Endothelial cell of umbilical vein (primary cell): ENCODE data around the gene MDN1. TPM values are rescaled to one million over a fixed set of nuclear protein-coding genes. Genes with fewer than 3 reads are reported as not detected.

Experiments
- BruUV-seq: library from RNA; stranded (reverse); fragments of 400-500 nt; replicated peaks from 2 replicates; lab custom pipeline; 2021; lab: Mats Ljungman, UMichigan
- CTCF ChIA-PET: fragments of 300-600, 350-600 bp; sonication (Branson Sonifier 250); formaldehyde crosslinking; loops from one replicate; lab custom pipeline; 2021; ENCODE audit warnings: antibody characterized with exemption, inconsistent platforms; lab: Charles Lee
- POLR2A ChIA-PET: fragments of 300-600, 350-600 bp; sonication (Branson Sonifier 250); formaldehyde crosslinking; loops from one replicate; lab custom pipeline; 2021; ENCODE audit warnings: antibody characterized with exemption, inconsistent platforms; lab: Charles Lee
- DNase-seq: peaks from one replicate; pipeline ENCODE4 v3.0.0-alpha.2; 2011; ENCODE audit warnings: low read depth, low spot score
- FAIRE-seq: peaks from 2 replicates; lab custom pipeline; 2011; peaks lifted over from hg19 to GRCh38; lab: Jason Lieb, UNC
- H2AFZ ChIP-seq: 2 replicates; pipeline ENCODE4 v1.6.0; 2012; ENCODE audit warnings: low read depth, low read length, control low read depth, inconsistent platforms
- H3K27ac ChIP-seq: 2 replicates; pipeline ENCODE4 v1.5.1; 2011; ENCODE audit warnings: low read depth, mild to moderate bottlenecking, control low read depth, low read length, moderate library complexity; ENCODE audit not compliant: insufficient read depth
- H3K27me3 ChIP-seq, 2 experiments: 2 replicates each; pipeline versions ENCODE4 v1.6.0 to v1.6.1; 2011; ENCODE audit warnings: low read length in 2 of 2, mixed read lengths in 1 of 2; ENCODE audit not compliant: control insufficient read depth in 2 of 2, insufficient read depth in 2 of 2
- H3K36me3 ChIP-seq, 2 experiments: 2 replicates in 1 of 2; 3 replicates in 1 of 2; pipeline ENCODE4 v1.5.1; 2011; ENCODE audit warnings: low read length in 2 of 2, mild to moderate bottlenecking in 1 of 2, moderate library complexity in 1 of 2; ENCODE audit not compliant: control insufficient read depth in 2 of 2, insufficient read depth in 2 of 2; ENCODE audit errors: extremely low read depth in 1 of 2
- H3K4me1 ChIP-seq: 3 replicates; pipeline ENCODE4 v1.5.1; 2011; ENCODE audit warnings: mild to moderate bottlenecking, low read length; ENCODE audit not compliant: control insufficient read depth, insufficient read depth; ENCODE audit errors: extremely low read depth
- H3K4me2 ChIP-seq: 2 replicates; pipeline ENCODE4 v1.6.1; 2011; ENCODE audit warnings: low read length, control low read depth, mixed read lengths; ENCODE audit not compliant: insufficient read depth
- H3K4me3 ChIP-seq, 3 experiments: fragments of 200-600 bp in 1 of 3; sonication (generic), shearing (Covaris generic) in 1 of 3; replicated peaks in 1 of 3; 2 replicates each; pipeline ENCODE4 v1.5.1; 2011 to 2016; ENCODE audit warnings: control low read depth in 3 of 3, low read length in 3 of 3, mild to moderate bottlenecking in 2 of 3, inconsistent platforms in 1 of 3, low read depth in 1 of 3, moderate library complexity in 1 of 3; ENCODE audit not compliant: insufficient read depth in 1 of 3
- H3K79me2 ChIP-seq: 2 replicates; pipeline ENCODE4 v1.6.0; 2012; ENCODE audit warnings: low read length, inconsistent platforms; ENCODE audit not compliant: control insufficient read depth, insufficient read depth
- H3K9ac ChIP-seq: replicated peaks from 2 replicates; pipeline ENCODE3; 2011; ENCODE audit warnings: low read length, control low read depth; ENCODE audit not compliant: insufficient read depth; ENCODE audit errors: extremely low read depth
- H3K9me1 ChIP-seq: replicated peaks from 3 replicates; pipeline ENCODE4 v1.6.0; 2011; ENCODE audit warnings: mild to moderate bottlenecking, low read length; ENCODE audit not compliant: control insufficient read depth, insufficient read depth; ENCODE audit errors: extremely low read depth
- H3K9me3 ChIP-seq: replicated peaks from 2 replicates; pipeline ENCODE4 v1.5.1; 2012; ENCODE audit warnings: low read length, inconsistent platforms; ENCODE audit not compliant: control insufficient read depth, insufficient read depth
- H4K20me1 ChIP-seq: replicated peaks from 2 replicates; pipeline ENCODE3; 2011; ENCODE audit warnings: mild to moderate bottlenecking, low read length; ENCODE audit not compliant: control insufficient read depth, insufficient read depth; ENCODE audit errors: extremely low read depth
- EZH2 ChIP-seq: IDR thresholded peaks from 2 replicates; pipeline ENCODE4 v1.6.1; 2012; ENCODE audit warnings: borderline replicate concordance, low read depth, mild to moderate bottlenecking, moderate library complexity, low read length, inconsistent platforms; ENCODE audit not compliant: severe bottlenecking
- FOS ChIP-seq: IDR thresholded peaks from 2 replicates; pipeline ENCODE4 v1.6.1; 2011; ENCODE audit warnings: mild to moderate bottlenecking, low read length, moderate library complexity, borderline replicate concordance; ENCODE audit not compliant: insufficient read depth
- GATA2 ChIP-seq: IDR thresholded peaks from 2 replicates; pipeline ENCODE4 v1.7.0; 2011; ENCODE audit warnings: low read depth, mild to moderate bottlenecking, moderate library complexity, mixed read lengths, low read length; ENCODE audit not compliant: insufficient read length, insufficient read depth
- JUN ChIP-seq: IDR thresholded peaks from 2 replicates; pipeline ENCODE4 v1.6.1; 2011; ENCODE audit warnings: borderline replicate concordance, low read depth; ENCODE audit not compliant: insufficient read length, insufficient read depth
- MYC ChIP-seq: IDR thresholded peaks from one replicate; pipeline ENCODE4 v1.6.1; 2011; ENCODE audit warnings: mild to moderate bottlenecking, low read depth, low read length
- POLR2A ChIP-seq: IDR thresholded peaks from 2 replicates; pipeline ENCODE4 v1.6.1; 2012; ENCODE audit warnings: low read depth, mild to moderate bottlenecking, control low read depth, low read length
- POLR2AphosphoS5 ChIP-seq: IDR thresholded peaks from 2 replicates; pipeline ENCODE4 v1.6.1; 2012; ENCODE audit warnings: low read depth, mild to moderate bottlenecking, control low read depth, low read length, moderate library complexity; ENCODE audit not compliant: insufficient read depth
- dilution Hi-C: fragments of 300-500 bp; cut with MboI; formaldehyde crosslinking; loops from one replicate; pipeline ENCODE4 v1.15.0; 2019; ENCODE audit warnings: low sequenced_read_pairs; ENCODE audit not compliant: extremely low pct_ligation_motif_present
- intact Hi-C: fragments of 100-400 bp; cut with micrococcal nuclease; formaldehyde crosslinking; loops from one replicate; pipeline ENCODE4 v1.10.0; 2022
- polyA plus RNA-seq, 4 experiments: library from polyadenylated mRNA; depleted of rRNA in 3 of 4; stranded (reverse) in 3 of 4; unstranded in 1 of 4; fragments of >200 nt; gene quantifications; 2 replicates each; pipeline versions ENCODE4 v1.2.1 to v1.2.3, GENCODE V29; 2011 to 2012; ENCODE audit warnings: missing spikeins in 1 of 4
- total RNA-seq: library from RNA; stranded (reverse); gene quantifications from 2 replicates; pipeline ENCODE4 v1.2.3, GENCODE V29; 2021
- TF ChIP-seq, protein P1 (sequence below), 2 donors: IDR thresholded peaks; 1 replicate in 1 of 2; 2 replicates in 1 of 2; pipeline ENCODE4 v1.5.1; 2011; ENCODE audit warnings: low read length in 2 of 2, mild to moderate bottlenecking in 2 of 2, moderate library complexity in 2 of 2, control low read depth in 1 of 2, inconsistent platforms in 1 of 2, low read depth in 1 of 2; ENCODE audit not compliant: insufficient read depth in 1 of 2; ENCODE audit errors: extremely low read depth in 1 of 2
- TF ChIP-seq, protein P2 (sequence below): IDR thresholded peaks from 2 replicates; pipeline ENCODE4 v1.6.1; 2011; ENCODE audit not compliant: insufficient read depth, insufficient read length

Gene MDN1
- total and polyA plus RNA-seq, 2 donors (not counting 3 experiments of a cell fraction or from before 2014, with no cell fraction given) = 9.2 to 39.6 TPM

DNA sequence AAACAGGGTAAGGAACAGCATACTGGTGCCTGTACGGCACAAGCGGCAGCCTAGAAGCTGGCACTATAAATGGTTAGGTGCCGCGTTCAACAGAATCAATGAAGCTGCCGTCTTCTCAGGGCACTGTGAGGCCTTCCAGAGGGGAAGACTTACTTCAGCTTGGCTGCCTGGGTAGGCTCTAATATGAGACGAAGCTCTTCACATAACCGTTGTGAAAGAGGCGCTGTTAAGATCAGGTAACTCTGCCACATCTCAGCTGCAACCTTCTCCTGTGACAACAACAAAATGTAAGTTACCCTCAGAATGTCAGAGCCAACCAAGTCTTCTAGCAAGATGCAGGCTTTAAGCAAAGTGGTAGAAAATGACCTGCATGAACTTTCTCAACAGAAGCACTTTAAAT, 169.0 kb downstream of the MDN1 start:
- Histone ChIP-seq H3K27ac (no peak overlapping the region), H3K9me3 (no peaks in the 10 kb centered on the region), H3K9me1 (no peaks in the 10 kb centered on the region), H3K79me2 (no peaks in the 10 kb centered on the region), H3K4me2 (no peak overlapping the region), H3K36me3 (peaks cover 15 to 19% of the 10 kb centered on the region in 2 experiments), H4K20me1 (no peaks in the 10 kb centered on the region), H3K4me3 (no peak overlapping the region), H3K27me3 (no peaks in the 10 kb centered on the region), H2AFZ (no peak overlapping the region), H3K4me1 (peaks cover 8% of the 10 kb centered on the region), H3K9ac (no peak overlapping the region)
- CTCF ChIA-PET = interaction anchor here (1.6 kb wide), 1 partner anchor 10 kb away, joined by 3 read pairs; no protein-coding TSS in a partner anchor
- no peak for TF ChIP-seq MYC
- TF ChIP-seq JUN = no peak
- TF ChIP-seq POLR2AphosphoS5 = no peak
- no peak for TF ChIP-seq GATA2
- TF ChIP-seq EZH2 = no peak
- TF ChIP-seq, protein P1, sequence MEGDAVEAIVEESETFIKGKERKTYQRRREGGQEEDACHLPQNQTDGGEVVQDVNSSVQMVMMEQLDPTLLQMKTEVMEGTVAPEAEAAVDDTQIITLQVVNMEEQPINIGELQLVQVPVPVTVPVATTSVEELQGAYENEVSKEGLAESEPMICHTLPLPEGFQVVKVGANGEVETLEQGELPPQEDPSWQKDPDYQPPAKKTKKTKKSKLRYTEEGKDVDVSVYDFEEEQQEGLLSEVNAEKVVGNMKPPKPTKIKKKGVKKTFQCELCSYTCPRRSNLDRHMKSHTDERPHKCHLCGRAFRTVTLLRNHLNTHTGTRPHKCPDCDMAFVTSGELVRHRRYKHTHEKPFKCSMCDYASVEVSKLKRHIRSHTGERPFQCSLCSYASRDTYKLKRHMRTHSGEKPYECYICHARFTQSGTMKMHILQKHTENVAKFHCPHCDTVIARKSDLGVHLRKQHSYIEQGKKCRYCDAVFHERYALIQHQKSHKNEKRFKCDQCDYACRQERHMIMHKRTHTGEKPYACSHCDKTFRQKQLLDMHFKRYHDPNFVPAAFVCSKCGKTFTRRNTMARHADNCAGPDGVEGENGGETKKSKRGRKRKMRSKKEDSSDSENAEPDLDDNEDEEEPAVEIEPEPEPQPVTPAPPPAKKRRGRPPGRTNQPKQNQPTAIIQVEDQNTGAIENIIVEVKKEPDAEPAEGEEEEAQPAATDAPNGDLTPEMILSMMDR (IDR thresholded peaks at IDR 0.05; ENCODE audit: extremely low read depth in 1 of 2, insufficient read depth in 1 of 2, low read depth in 1 of 2, low read length in 2 of 2) = no peak
- TF ChIP-seq POLR2A = no peak
- no peak for TF ChIP-seq FOS
- TF ChIP-seq, protein P2, sequence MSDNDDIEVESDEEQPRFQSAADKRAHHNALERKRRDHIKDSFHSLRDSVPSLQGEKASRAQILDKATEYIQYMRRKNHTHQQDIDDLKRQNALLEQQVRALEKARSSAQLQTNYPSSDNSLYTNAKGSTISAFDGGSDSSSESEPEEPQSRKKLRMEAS = no peak
- intact Hi-C loops (no loop called here), dilution Hi-C loops (no loop called here)
- no TSS peak for BruUV-seq
- no peak for DNase-seq
- POLR2A ChIA-PET = no interaction called here
- FAIRE-seq = no peak
